ENCODE measurements around the gene MTR. TPM values are rescaled to one million over a fixed set of nuclear protein-coding genes. Genes with fewer than 3 reads are reported as not detected.

Gene MTR
- total RNA-seq, 1 experiment from 2014 or later = 35.5 TPM

DNA sequence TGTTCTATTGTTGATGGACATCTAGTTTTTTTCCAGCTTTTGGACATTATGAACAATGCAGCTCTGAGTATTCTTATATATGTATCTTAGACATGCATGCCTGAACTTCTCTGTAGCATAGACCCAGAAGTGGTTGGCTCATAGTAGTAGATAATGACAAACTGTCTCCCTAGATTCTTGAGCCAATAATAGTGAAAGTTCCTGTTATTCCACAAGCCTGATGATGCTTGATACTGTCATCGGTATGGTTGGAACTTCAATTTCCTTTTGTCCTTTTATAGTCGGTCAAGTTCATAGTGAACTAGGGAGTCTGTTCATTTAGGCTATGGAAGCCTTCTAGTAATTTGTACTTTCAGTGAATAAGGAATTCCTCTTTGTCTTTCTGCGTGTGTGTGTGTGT is 56.8 kb downstream of the MTR start:
- Mint-ChIP-seq H3K4me3 (no peak overlapping the region), H3K36me3 (ENCODE audit: insufficient read depth in 1 of 3, low read depth in 3 of 3) (peaks cover 4 to 20% (median 10%) of the 10 kb centered on the region in 3 experiments; a peak in 4 of 7 replicates), H3K4me1 (peaks cover 4% of the 10 kb centered on the region in 2 experiments; a peak in 3 of 4 replicates), H3K9me3 (no peaks in the 10 kb centered on the region), H3K27me3 (ENCODE audit: low read depth) (no peaks in the 10 kb centered on the region), H3K27ac (no peak overlapping the region)
- H4K8ac ChIP-seq (replicated peaks; ENCODE audit: insufficient read length, low read depth, low read length) = no peak overlapping the region
- no peaks in the 10 kb centered on the region for H3K9me3 ChIP-seq (ENCODE audit: control insufficient read depth, low read depth, low read length)
- no peak overlapping the region for H3K18ac ChIP-seq (ENCODE audit: insufficient read length, low read depth, low read length)
- H3K56ac ChIP-seq (ENCODE audit: insufficient read length, low read depth, low read length) = no peak overlapping the region
- H2BK15ac ChIP-seq (ENCODE audit: low read depth, low read length) = no peak overlapping the region
- no peak overlapping the region for H4K5ac ChIP-seq (ENCODE audit: insufficient read length, low read depth, low read length)
- TF ChIP-seq, protein P1, sequence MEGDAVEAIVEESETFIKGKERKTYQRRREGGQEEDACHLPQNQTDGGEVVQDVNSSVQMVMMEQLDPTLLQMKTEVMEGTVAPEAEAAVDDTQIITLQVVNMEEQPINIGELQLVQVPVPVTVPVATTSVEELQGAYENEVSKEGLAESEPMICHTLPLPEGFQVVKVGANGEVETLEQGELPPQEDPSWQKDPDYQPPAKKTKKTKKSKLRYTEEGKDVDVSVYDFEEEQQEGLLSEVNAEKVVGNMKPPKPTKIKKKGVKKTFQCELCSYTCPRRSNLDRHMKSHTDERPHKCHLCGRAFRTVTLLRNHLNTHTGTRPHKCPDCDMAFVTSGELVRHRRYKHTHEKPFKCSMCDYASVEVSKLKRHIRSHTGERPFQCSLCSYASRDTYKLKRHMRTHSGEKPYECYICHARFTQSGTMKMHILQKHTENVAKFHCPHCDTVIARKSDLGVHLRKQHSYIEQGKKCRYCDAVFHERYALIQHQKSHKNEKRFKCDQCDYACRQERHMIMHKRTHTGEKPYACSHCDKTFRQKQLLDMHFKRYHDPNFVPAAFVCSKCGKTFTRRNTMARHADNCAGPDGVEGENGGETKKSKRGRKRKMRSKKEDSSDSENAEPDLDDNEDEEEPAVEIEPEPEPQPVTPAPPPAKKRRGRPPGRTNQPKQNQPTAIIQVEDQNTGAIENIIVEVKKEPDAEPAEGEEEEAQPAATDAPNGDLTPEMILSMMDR (conservative IDR thresholded peaks at IDR 0.05) = no peak
- no peak overlapping the region for H2AFZ ChIP-seq (ENCODE audit: low read length)
- no peak overlapping the region for H2BK120ac ChIP-seq (ENCODE audit: low read depth, low read length, poor library complexity, severe bottlenecking)
- no peak overlapping the region for H3K4me2 ChIP-seq (ENCODE audit: insufficient read depth, insufficient read length, low read length)
- H4K91ac ChIP-seq (ENCODE audit: insufficient read length, low read depth, low read length) = no peak overlapping the region
- no peak overlapping the region for H3K4ac ChIP-seq (ENCODE audit: low read depth, low read length)
- no peak overlapping the region for H2BK20ac ChIP-seq (ENCODE audit: low read depth, low read length, poor library complexity, severe bottlenecking)
- H3K27me3 ChIP-seq (ENCODE audit: insufficient read depth, low read length) = no peaks in the 10 kb centered on the region
- no peaks in the 10 kb centered on the region for H4K20me1 ChIP-seq (ENCODE audit: control insufficient read depth, insufficient read depth, insufficient read length)
- no peaks in the 10 kb centered on the region for H3K79me1 ChIP-seq (ENCODE audit: insufficient read depth, low read depth, low read length, poor library complexity, severe bottlenecking)
- H3K27ac ChIP-seq (ENCODE audit: insufficient read length, low read depth, low read length) = no peak overlapping the region
- no peak overlapping the region for H2BK5ac ChIP-seq (ENCODE audit: insufficient read length, low read length)
- H3K14ac ChIP-seq (ENCODE audit: insufficient read depth, low read length) = no peak overlapping the region
- no peak overlapping the region for H3K9ac ChIP-seq (ENCODE audit: extremely low read depth, insufficient read length, low read length)
- DNase-seq = no peak
- H3K4me1 ChIP-seq (ENCODE audit: insufficient read depth, low read length) = no peaks in the 10 kb centered on the region
- WGBS (ENCODE audit: extremely low coverage, insufficient read length, low lambda C conversion rate) = no CpG with 5 or more reads among the region's 3 CpGs
- H2AK5ac ChIP-seq (ENCODE audit: insufficient read length, low read length) = no peak overlapping the region
- no peak overlapping the region for H3T11ph ChIP-seq (ENCODE audit: low read length)
- no peak overlapping the region for H3K23ac ChIP-seq (ENCODE audit: insufficient read length, low read depth, low read length)
- no peaks in the 10 kb centered on the region for H3K23me2 ChIP-seq (ENCODE audit: insufficient read length, low read depth, low read length, poor library complexity, severe bottlenecking)
- H3K79me2 ChIP-seq (ENCODE audit: insufficient read depth, low read length) = 0 out of 2 replicates have a peak, but pooled peaks cover 2% of the 10 kb centered on the region
- H2BK12ac ChIP-seq (ENCODE audit: insufficient read length, low read depth, low read length) = no peak overlapping the region
